Heart left ventricle (tissue), 13 donors: ENCODE results near the gene BLACAT1.

Experiments
- CTCF ChIP-seq, 12 donors: fragments of 200-600 bp; sonication (generic) in 4 of 12; IDR thresholded peaks; one replicate each; pipeline versions ENCODE4 v1.5.0 to v1.8.0; 2018 to 2022; ENCODE audit warnings: antibody characterized with exemption in 12 of 12, mild to moderate bottlenecking in 5 of 12
- POLR2A ChIP-seq, 2 donors: fragments of 450-650 bp; IDR thresholded peaks; one replicate each; pipeline ENCODE4 v1.6.1; 2017; ENCODE audit warnings: antibody characterized with exemption in 2 of 2, mild to moderate bottlenecking in 2 of 2, moderate library complexity in 2 of 2
- donor health status: ischemic (EF 13 %, LVEDD 7.1; RV severe dilation, severe dysfunction).
- donor health status: DM: no; HTN: yes; CAD: no.
- donor health status: DM: no; HTN: no; CAD: no.
- donor health status: ischemic (EF 25% LVEDD 6.9; RV normal size, moderate dysfunction).
- donor health status: ischemic (EF 25% LVEDD 5.7; RV mildly dilated, moderate dysfunction).
- donor health status: ischemic (EF 35%, LVEDD 5.7; RV mildly dilated, moderate dysfunction).
- donor health status: nonischemic (EF 11% LVEDD 7.7; RV severe dilation, severe dysfunction).
- donor health status: DM: yes; HTN: yes; CAD: no.
- donor health status: PGD.
- donor health status: ischemic (EF 29% LVEDD 5.4; RV normal size, mild dysfunction).
- donor health status: nonischemic (EF 23%, LVEDD 6.1; RV moderate dilation, normal function).

DNA sequence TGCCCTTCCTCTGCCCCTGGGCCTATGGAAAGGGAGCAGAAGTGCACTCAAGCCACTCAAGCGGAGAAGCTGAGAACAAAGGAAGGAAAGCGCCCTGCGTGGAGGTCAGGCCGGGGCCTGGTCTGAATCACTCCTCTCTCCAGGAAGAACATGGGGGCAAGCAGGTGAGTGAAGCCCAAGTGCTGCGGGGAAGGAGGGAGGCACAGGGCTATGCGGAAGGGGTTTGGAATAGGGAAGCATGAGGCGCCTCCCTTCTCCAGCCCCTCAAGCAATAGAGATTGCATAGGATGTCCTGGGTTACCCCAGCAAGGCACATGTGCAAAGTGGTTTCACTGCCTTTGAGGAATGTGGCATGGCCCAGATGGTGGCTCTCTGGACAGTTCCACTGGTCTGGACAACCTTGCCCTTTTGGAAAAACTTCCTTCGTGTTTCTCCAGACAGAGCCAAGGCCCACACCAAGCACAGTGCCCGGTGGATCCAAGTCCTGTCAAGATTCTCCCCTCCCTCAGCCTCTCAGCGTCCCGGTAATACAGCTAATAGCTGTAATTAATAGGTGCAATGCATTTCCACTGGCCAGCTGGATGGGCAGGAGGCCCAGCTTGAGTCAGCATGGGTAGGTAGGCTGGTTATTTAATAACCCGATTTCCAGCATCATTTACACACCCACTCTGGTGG is 13.7 kb downstream of the BLACAT1 start:
- TF ChIP-seq CTCF (IDR thresholded peaks at IDR 0.05) (no peak), POLR2A (IDR thresholded peaks at IDR 0.05) (no peak)
